Sigmoid colon (tissue), 7 donors: ENCODE measurements around the gene METTL21A. TPM values are rescaled to one million over a fixed set of nuclear protein-coding genes. Genes with fewer than 3 reads are reported as not detected.
A peak's percentile ranks its signal among the peaks of the same experiment; 100 is the strongest.

Experiments used
- DNase-seq: peaks from one replicate; pipeline ENCODE4 v3.0.0-alpha.2; 2019
- H3K27ac ChIP-seq, 4 donors: fragments of 200-600 bp; sonication (generic); one replicate each; pipeline ENCODE4 v1.5.1; 2016 to 2019; ENCODE audit warnings: mild to moderate bottlenecking in 1 of 4
- H3K27me3 ChIP-seq, 3 donors: fragments of 200-600 bp; sonication (generic); one replicate each; pipeline ENCODE4 v1.5.1; 2019; ENCODE audit warnings: mild to moderate bottlenecking in 1 of 3
- H3K36me3 ChIP-seq, 4 donors: fragments of 200-600 bp; sonication (generic); one replicate each; pipeline ENCODE4 v1.5.1; 2016 to 2019
- H3K4me1 ChIP-seq, 4 donors: fragments of 200-600 bp; sonication (generic); one replicate each; pipeline ENCODE4 v1.5.1; 2017 to 2019
- H3K4me3 ChIP-seq, 4 donors: fragments of 200-600 bp; sonication (generic); one replicate each; pipeline ENCODE4 v1.5.1; 2017 to 2019; ENCODE audit warnings: mild to moderate bottlenecking in 2 of 4, moderate library complexity in 1 of 4
- H3K9me3 ChIP-seq, 4 donors: fragments of 200-600 bp in 3 of 4; sonication (generic) in 3 of 4; one replicate each; pipeline versions ENCODE4 v1.5.1 to v1.6.1; 2013 to 2019
- EP300 ChIP-seq, 4 donors: sonication (generic); formaldehyde crosslinking; IDR thresholded peaks; one replicate each; pipeline ENCODE4 v1.6.1; 2017; ENCODE audit warnings: antibody characterized with exemption in 4 of 4
- POLR2A ChIP-seq, 2 donors: fragments of 450-650 bp; IDR thresholded peaks; one replicate each; pipeline ENCODE4 v1.6.1; 2016; ENCODE audit warnings: antibody characterized with exemption in 2 of 2, mild to moderate bottlenecking in 2 of 2, moderate library complexity in 2 of 2
- POLR2AphosphoS5 ChIP-seq, 4 donors: sonication (generic); formaldehyde crosslinking; IDR thresholded peaks; one replicate each; pipeline ENCODE4 v1.6.1; 2017; ENCODE audit warnings: antibody characterized with exemption in 4 of 4
- WGBS, 2 donors: extraction: QIAGEN DNeasy Blood & Tissue Kit; methylation state at CpG; one replicate each; pipeline ENCODE4 v1.1.7; 2013; 5-methylcytosine and 5-hydroxymethylcytosine counted together
- intact Hi-C: fragments of 100-400 bp; cut with DNase I; formaldehyde crosslinking; loops from one replicate; pipeline ENCODE4 v1.15.1; 2023
- polyA plus RNA-seq, 3 donors: library from polyadenylated mRNA; stranded (reverse); fragments of 200-250 nt; gene quantifications; one replicate each; pipeline ENCODE4 v1.2.3, GENCODE V29; 2013
- total RNA-seq, 4 donors: library from RNA; depleted of rRNA; stranded (reverse); fragments of >200 nt; gene quantifications; one replicate each; pipeline ENCODE4 v1.1.0, GENCODE V29; 2016
- TF ChIP-seq, protein P1 (sequence below), 4 experiments: fragments of 450-650 bp in 3 of 4; fragments of 200-600 bp in 1 of 4; IDR thresholded peaks; one replicate each; pipeline ENCODE4 v1.5.1; 2016 to 2019; ENCODE audit warnings: antibody characterized with exemption in 4 of 4, mild to moderate bottlenecking in 3 of 4, moderate library complexity in 2 of 4
- donor health status: healthy with polysubstance abuse.
- donor health status: Bipolar disorder and iron deficiency.
- donor health status: healthy.

The METTL21A gene
- total RNA-seq (10 to 100 TPM; 12.9 to 23.5 (median 20.5) TPM), polyA plus RNA-seq (10 to 100 TPM; 18.0 to 43.0 (median 22.8) TPM)

- peak within 1 kb of the TSS; percentile 59 to 92 (median 76) for H3K4me3 ChIP-seq
- peaks cover 0 to 33% (median 24%) of the 10 kb centered on the region in 4 donors for H3K4me1 ChIP-seq
- peak; percentile 93 for DNase-seq
- intact Hi-C loops, result loop anchor here (1.0 to 10.0 kb wide), 9 partner anchors 87 to 860 kb away; partner anchors contain the start of genes CREB1, FASTKD2, IDH1 and KLF7
- H3K36me3 ChIP-seq, result peaks cover 0 to 5% (median 0%) of the 10 kb centered on the region in 4 donors
- 1% methylated on average over 92 of the region's 92 CpGs for WGBS, 2 donors
- H3K9me3 ChIP-seq, result no peaks in the 10 kb centered on the region
- TF ChIP-seq POLR2A (IDR thresholded peaks at IDR 0.05) (peak in 1 of 2 donors; percentile 29), EP300 (IDR thresholded peaks at IDR 0.05) (no peak), POLR2AphosphoS5 (IDR thresholded peaks at IDR 0.05) (peak; percentile 58 to 81 (median 66))
- TF ChIP-seq, protein P1, sequence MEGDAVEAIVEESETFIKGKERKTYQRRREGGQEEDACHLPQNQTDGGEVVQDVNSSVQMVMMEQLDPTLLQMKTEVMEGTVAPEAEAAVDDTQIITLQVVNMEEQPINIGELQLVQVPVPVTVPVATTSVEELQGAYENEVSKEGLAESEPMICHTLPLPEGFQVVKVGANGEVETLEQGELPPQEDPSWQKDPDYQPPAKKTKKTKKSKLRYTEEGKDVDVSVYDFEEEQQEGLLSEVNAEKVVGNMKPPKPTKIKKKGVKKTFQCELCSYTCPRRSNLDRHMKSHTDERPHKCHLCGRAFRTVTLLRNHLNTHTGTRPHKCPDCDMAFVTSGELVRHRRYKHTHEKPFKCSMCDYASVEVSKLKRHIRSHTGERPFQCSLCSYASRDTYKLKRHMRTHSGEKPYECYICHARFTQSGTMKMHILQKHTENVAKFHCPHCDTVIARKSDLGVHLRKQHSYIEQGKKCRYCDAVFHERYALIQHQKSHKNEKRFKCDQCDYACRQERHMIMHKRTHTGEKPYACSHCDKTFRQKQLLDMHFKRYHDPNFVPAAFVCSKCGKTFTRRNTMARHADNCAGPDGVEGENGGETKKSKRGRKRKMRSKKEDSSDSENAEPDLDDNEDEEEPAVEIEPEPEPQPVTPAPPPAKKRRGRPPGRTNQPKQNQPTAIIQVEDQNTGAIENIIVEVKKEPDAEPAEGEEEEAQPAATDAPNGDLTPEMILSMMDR (IDR thresholded peaks at IDR 0.05), result peak in 3 of 4 experiments; percentile 8 to 45 (median 32)
- peak within 1 kb of the TSS; percentile 89 to 95 (median 94) for H3K27ac ChIP-seq
- no peaks in the 10 kb centered on the region for H3K27me3 ChIP-seq
Measured at GRCh38 chr2:207625014-207625907, at the start of gene METTL21A. Gene METTL21A (minus strand): TSS chr2:207625394. CDS start chr2:207624375, 1,019 bp downstream.

DNA sequence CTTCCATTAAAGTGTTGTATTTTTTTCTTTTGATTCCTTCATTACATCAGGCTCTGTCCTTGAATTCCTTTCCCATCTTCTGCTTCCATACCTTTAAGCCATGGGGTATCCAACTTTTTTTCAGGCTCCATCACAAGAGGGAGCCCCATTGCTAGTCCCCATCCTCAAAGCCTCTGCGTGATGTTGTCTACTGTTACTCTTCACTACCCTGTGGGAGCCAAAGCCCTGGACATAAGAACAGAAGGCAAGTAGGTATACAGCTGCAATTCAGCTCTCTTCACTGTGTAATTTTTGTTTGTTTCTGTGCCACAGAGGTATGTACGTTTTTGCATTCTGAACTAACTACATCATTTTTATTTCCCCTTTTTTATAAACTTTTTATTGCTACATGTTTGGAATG lies 49.6 kb upstream of the METTL21A start:
- no peak for DNase-seq
- Histone ChIP-seq H3K4me1 (no peaks in the 10 kb centered on the region), H3K4me3 (no peak overlapping the region), H3K27me3 (peaks cover 0 to 10% (median 0%) of the 10 kb centered on the region in 3 donors), H3K36me3 (no peaks in the 10 kb centered on the region), H3K27ac (no peak overlapping the region), H3K9me3 (no peaks in the 10 kb centered on the region)
- intact Hi-C loops, result no loop called here
- TF ChIP-seq, protein P1 (IDR thresholded peaks at IDR 0.05), result no peak
- TF ChIP-seq POLR2A (IDR thresholded peaks at IDR 0.05) (no peak), POLR2AphosphoS5 (IDR thresholded peaks at IDR 0.05) (no peak), EP300 (IDR thresholded peaks at IDR 0.05) (no peak)
- WGBS, 2 donors, result 66 to 69% methylated on average over 2 of the region's 2 CpGs

GRCh38 chr2:207674266-207674774 lies 49.1 kb upstream of the METTL21A start:
- no peak for DNase-seq
- no peaks in the 10 kb centered on the region for H3K4me1 ChIP-seq
- peaks cover 0 to 6% (median 0%) of the 10 kb centered on the region in 3 donors for H3K27me3 ChIP-seq
- no peaks in the 10 kb centered on the region for H3K36me3 ChIP-seq
- TF ChIP-seq POLR2A (IDR thresholded peaks at IDR 0.05) (no peak), POLR2AphosphoS5 (IDR thresholded peaks at IDR 0.05) (no peak), EP300 (IDR thresholded peaks at IDR 0.05) (no peak)
- TF ChIP-seq, protein P1 (IDR thresholded peaks at IDR 0.05), result no peak
- H3K9me3 ChIP-seq, result no peaks in the 10 kb centered on the region
- no peak overlapping the region for H3K4me3 ChIP-seq
- H3K27ac ChIP-seq, result no peak overlapping the region
- intact Hi-C loops, result no loop called here

DNA sequence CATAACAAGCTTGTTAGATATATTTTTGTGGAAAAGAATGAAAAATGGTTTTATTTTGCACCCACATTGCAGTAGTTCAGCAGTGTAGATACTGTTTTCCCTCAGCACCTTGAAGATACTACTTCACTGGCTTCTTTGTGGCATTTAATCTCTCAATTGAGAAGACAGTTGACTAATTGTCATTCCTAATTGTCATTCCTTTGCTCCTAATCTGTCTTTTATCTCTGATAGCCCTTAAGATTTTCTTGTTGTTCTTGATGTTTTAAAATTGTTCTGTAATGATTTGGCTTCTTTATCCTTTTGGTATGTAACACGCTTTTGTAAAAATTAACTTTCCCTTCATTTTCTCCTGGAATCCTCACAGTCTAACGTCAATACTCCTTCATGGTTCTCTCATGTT lies 48.2 kb upstream of the METTL21A start:
- DNase-seq, result no peak
- H3K9me3 ChIP-seq, result no peaks in the 10 kb centered on the region
- H3K36me3 ChIP-seq, result no peaks in the 10 kb centered on the region
- peaks cover 0 to 3% (median 0%) of the 10 kb centered on the region in 3 donors for H3K27me3 ChIP-seq
- no peak for TF ChIP-seq POLR2AphosphoS5 (IDR thresholded peaks at IDR 0.05)
- TF ChIP-seq EP300 (IDR thresholded peaks at IDR 0.05), result no peak
- TF ChIP-seq, protein P1 (IDR thresholded peaks at IDR 0.05), result no peak
- no peak for TF ChIP-seq POLR2A (IDR thresholded peaks at IDR 0.05)
- intact Hi-C loops, result no loop called here
- no peak overlapping the region for H3K4me3 ChIP-seq
- H3K4me1 ChIP-seq, result no peaks in the 10 kb centered on the region
- WGBS, 2 donors, result 45 to 92% methylated on average over 2 of the region's 2 CpGs
- no peak overlapping the region for H3K27ac ChIP-seq
